Effector memory CD8-positive, alpha-beta T cell (primary cell): ENCODE measurements around the gene IKBIP.

Experiments
- ATAC-seq: fragments of 150-1000 bp; cut with Tn5 transposase; replicated peaks from 2 replicates; pipeline ENCODE4 v1.10.0; 2021; ENCODE audit warnings: mild to moderate bottlenecking, moderate library complexity
- DNase-seq, 3 experiments: peaks; one replicate each; pipeline ENCODE4 v3.0.0; 2021
- H3K27ac Mint-ChIP-seq, 2 donors: one replicate each; pipeline ENCODE4 v1.8.0; 2022; ENCODE audit warnings: mild to moderate bottlenecking in 2 of 2, mixed read lengths in 2 of 2, moderate library complexity in 2 of 2
- H3K27me3 Mint-ChIP-seq, 2 donors: one replicate each; pipeline ENCODE4 v1.8.0; 2022; ENCODE audit warnings: mixed read lengths in 2 of 2
- H3K36me3 Mint-ChIP-seq: one replicate; pipeline ENCODE4 v1.8.0; 2022; ENCODE audit warnings: mild to moderate bottlenecking, moderate library complexity, mixed read lengths; ENCODE audit not compliant: insufficient read depth
- H3K4me1 Mint-ChIP-seq, 2 donors: one replicate each; pipeline ENCODE4 v1.8.0; 2022; ENCODE audit warnings: low read depth in 2 of 2, mixed read lengths in 2 of 2
- H3K4me3 Mint-ChIP-seq, 2 donors: one replicate each; pipeline ENCODE4 v1.8.0; 2022; ENCODE audit warnings: mild to moderate bottlenecking in 2 of 2, mixed read lengths in 2 of 2, moderate library complexity in 2 of 2
- H3K9me3 Mint-ChIP-seq, 2 donors: one replicate each; pipeline ENCODE4 v1.8.0; 2022; ENCODE audit warnings: mixed read lengths in 2 of 2
- total RNA-seq, 9 experiments: gene quantifications; one replicate each; lab custom pipeline; 2026; lab: John Stamatoyannopoulos, UW

The IKBIP gene, protein sequence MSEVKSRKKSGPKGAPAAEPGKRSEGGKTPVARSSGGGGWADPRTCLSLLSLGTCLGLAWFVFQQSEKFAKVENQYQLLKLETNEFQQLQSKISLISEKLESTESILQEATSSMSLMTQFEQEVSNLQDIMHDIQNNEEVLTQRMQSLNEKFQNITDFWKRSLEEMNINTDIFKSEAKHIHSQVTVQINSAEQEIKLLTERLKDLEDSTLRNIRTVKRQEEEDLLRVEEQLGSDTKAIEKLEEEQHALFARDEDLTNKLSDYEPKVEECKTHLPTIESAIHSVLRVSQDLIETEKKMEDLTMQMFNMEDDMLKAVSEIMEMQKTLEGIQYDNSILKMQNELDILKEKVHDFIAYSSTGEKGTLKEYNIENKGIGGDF
- total RNA-seq: 5.4 to 34.2 (median 16.0) reads per million in 9 experiments

DNA sequence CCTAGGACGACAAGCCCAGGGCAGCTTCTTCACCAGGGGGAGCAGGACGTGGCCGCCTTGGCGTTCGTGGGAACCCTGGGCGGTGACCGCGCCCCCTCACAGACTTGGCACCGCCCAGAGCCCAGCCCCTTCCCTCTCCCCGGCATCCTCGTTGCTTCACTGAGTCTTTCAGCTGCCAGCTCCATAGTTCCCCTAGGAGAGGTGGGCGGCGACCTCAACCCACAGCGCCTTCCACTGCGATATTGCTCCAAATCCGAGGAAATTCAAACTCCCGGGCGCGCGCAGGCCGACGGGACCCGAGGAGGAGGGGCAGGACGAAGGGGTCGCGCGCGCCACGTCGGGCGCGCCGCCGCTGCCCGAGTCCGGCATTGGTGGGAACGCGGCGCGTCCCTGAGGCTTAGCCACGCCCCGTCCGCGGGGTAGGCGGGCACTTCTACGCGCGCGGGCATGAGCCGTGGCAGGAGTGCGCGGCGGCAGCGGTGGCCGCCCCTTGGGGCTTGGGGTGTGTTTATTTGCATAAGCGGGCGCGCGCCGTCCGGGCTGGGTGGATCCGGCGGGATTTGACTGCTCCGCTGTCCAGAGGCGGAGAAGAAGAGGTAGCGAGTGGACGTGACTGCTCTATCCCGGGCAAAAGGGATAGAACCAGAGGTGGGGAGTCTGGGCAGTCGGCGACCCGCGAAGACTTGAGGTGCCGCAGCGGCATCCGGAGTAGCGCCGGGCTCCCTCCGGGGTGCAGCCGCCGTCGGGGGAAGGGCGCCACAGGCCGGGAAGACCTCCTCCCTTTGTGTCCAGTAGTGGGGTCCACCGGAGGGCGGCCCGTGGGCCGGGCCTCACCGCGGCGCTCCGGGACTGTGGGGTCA, at the start of gene IKBIP, which contains the start of gene APAF1:
Gene IKBIP, minus strand, starts transcription at position 77 of the 860 bp plus-strand sequence. CDS start 87 bp downstream, outside the sequence.
Gene APAF1, plus strand, starts transcription at position 579 of the 860 bp plus-strand sequence. CDS start 3,070 bp downstream, outside the sequence.
- DNase-seq: peak; percentile 97 to 98 (median 98)
- H3K36me3 Mint-ChIP-seq: peaks cover 27% of the 10 kb centered on the region
- H3K4me1 Mint-ChIP-seq: peaks cover 9 to 19% of the 10 kb centered on the region in 2 donors
- peak within 1 kb of the TSS; percentile 95 to 99 for H3K4me3 Mint-ChIP-seq
- H3K9me3 Mint-ChIP-seq: no peaks in the 10 kb centered on the region
- no peaks in the 10 kb centered on the region for H3K27me3 Mint-ChIP-seq
- peak within 1 kb of the TSS; percentile 93 to 94 for H3K27ac Mint-ChIP-seq
- ATAC-seq: peak; percentile 89

- peak overlapping the region; percentile 1 for H3K27ac Mint-ChIP-seq
- no peak overlapping the region for H3K4me3 Mint-ChIP-seq
- H3K36me3 Mint-ChIP-seq: peaks cover 46% of the 10 kb centered on the region
- H3K4me1 Mint-ChIP-seq: peaks cover 6 to 8% of the 10 kb centered on the region in 2 donors
- no peaks in the 10 kb centered on the region for H3K27me3 Mint-ChIP-seq
- ATAC-seq: no peak
- no peak for DNase-seq
- H3K9me3 Mint-ChIP-seq: no peaks in the 10 kb centered on the region
These were observed 46.8 kb upstream of the IKBIP start for GRCh38 chr12:98691351-98691750.

- DNase-seq: no peak
- Mint-ChIP-seq H3K27me3 (no peaks in the 10 kb centered on the region), H3K36me3 (peaks cover 63% of the 10 kb centered on the region), H3K9me3 (no peaks in the 10 kb centered on the region), H3K4me1 (no peaks in the 10 kb centered on the region), H3K27ac (no peak overlapping the region), H3K4me3 (no peak overlapping the region)
- ATAC-seq: no peak
These were observed 42.0 kb upstream of the IKBIP start for GRCh38 chr12:98686603-98687002.

DNA sequence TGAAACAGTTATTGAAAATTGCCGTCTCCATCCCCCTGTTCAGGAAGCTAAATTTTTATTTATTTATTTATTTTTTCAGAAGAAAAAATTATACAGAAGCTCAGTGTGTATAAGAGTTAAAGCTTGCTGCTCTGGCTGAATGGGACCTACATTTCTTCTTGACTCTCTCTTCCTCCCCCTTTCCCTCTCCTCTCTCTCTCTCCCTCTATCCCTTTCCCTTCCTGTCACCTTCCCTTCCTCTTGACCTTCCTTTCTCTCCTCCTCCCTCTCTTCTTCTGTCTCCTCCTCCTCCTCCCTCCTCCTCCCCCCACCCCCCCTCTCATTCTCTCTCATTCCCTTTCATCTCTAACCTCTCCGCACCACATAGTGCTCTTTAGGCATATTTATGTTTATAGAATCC, 39.6 kb upstream of the IKBIP start:
- ATAC-seq: no peak

GRCh38 chr12:98679611-98680005, 35.0 kb upstream of the IKBIP start:
- H3K27ac Mint-ChIP-seq: no peak overlapping the region
- H3K36me3 Mint-ChIP-seq: peaks cover 62% of the 10 kb centered on the region
- DNase-seq (no peak), ATAC-seq (no peak)
- H3K9me3 Mint-ChIP-seq: no peaks in the 10 kb centered on the region
- no peaks in the 10 kb centered on the region for H3K27me3 Mint-ChIP-seq
- H3K4me1 Mint-ChIP-seq: no peaks in the 10 kb centered on the region
- no peak overlapping the region for H3K4me3 Mint-ChIP-seq

More for the DNA sequence above, 39.6 kb upstream of the IKBIP start:
- Mint-ChIP-seq H3K9me3 (no peaks in the 10 kb centered on the region), H3K4me3 (no peak overlapping the region), H3K4me1 (no peaks in the 10 kb centered on the region), H3K27ac (peak overlapping the region in 1 of 2 donors; percentile 75), H3K27me3 (no peaks in the 10 kb centered on the region), H3K36me3 (peaks cover 76% of the 10 kb centered on the region)
- DNase-seq: no peak

- no peak overlapping the region for H3K27ac Mint-ChIP-seq
- no peaks in the 10 kb centered on the region for H3K27me3 Mint-ChIP-seq
- H3K4me1 Mint-ChIP-seq: no peaks in the 10 kb centered on the region
- no peaks in the 10 kb centered on the region for H3K9me3 Mint-ChIP-seq
- ATAC-seq (no peak), DNase-seq (no peak)
- peaks cover 63% of the 10 kb centered on the region for H3K36me3 Mint-ChIP-seq
- H3K4me3 Mint-ChIP-seq: no peak overlapping the region
These were observed 34.5 kb upstream of the IKBIP start for GRCh38 chr12:98678946-98679610.

GRCh38 chr12:98678236-98678945, 33.8 kb upstream of the IKBIP start:
- Mint-ChIP-seq H3K27me3 (no peaks in the 10 kb centered on the region), H3K4me1 (no peaks in the 10 kb centered on the region), H3K27ac (no peak overlapping the region), H3K4me3 (no peak overlapping the region), H3K36me3 (peaks cover 60% of the 10 kb centered on the region), H3K9me3 (no peaks in the 10 kb centered on the region)
- ATAC-seq (no peak), DNase-seq (no peak)

DNA sequence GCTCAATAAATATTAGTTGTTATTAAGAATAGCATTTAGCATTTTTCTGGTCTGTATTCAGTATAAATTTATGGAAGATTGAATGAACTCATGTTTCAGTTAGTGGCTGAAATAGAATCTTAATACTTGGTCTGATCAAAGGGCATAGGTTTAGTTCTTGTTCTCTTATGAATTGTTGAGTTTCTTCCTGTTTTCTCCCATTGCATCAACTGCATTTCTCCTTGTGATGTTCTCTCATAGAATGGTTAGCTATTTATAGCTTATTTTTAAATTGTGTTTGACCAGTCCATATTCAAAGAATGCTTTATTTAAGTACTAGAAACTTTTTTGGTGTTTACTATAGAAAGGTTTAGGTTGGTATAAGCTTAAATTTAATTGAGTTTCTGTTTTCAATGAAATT, 30.3 kb upstream of the IKBIP start:
- H3K4me1 Mint-ChIP-seq: peaks cover 3 to 4% of the 10 kb centered on the region in 2 donors
- no peak overlapping the region for H3K27ac Mint-ChIP-seq
- H3K36me3 Mint-ChIP-seq: peaks cover 48% of the 10 kb centered on the region
- ATAC-seq: no peak
- no peaks in the 10 kb centered on the region for H3K27me3 Mint-ChIP-seq
- H3K4me3 Mint-ChIP-seq: no peak overlapping the region
- H3K9me3 Mint-ChIP-seq: no peaks in the 10 kb centered on the region
- no peak for DNase-seq

DNA sequence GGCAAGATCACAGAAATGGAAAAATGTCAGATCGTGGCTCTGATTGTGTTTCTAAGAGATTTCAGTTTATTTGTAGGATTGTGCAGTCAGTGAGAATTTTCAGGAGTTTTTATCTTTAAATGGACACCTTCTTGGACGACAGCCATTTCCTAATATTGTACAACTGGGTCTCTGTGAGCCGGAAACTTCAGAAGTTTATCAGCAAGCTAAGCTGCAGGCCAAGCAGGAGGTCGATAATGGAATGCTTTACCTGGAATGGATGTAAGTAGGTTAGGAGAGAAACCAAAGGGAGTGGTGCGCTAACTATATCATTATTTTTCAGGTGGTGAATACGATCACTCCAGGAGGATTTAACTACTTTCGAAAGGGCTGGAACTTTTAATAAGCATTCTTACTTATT, 26.9 kb upstream of the IKBIP start:
- H3K4me3 Mint-ChIP-seq: no peak overlapping the region
- DNase-seq: no peak
- no peak for ATAC-seq
- peaks cover 48% of the 10 kb centered on the region for H3K36me3 Mint-ChIP-seq
- H3K27me3 Mint-ChIP-seq: no peaks in the 10 kb centered on the region
- no peak overlapping the region for H3K27ac Mint-ChIP-seq
- H3K4me1 Mint-ChIP-seq: peaks cover 10 to 23% of the 10 kb centered on the region in 2 donors
- H3K9me3 Mint-ChIP-seq: no peaks in the 10 kb centered on the region

- H3K27me3 Mint-ChIP-seq: no peaks in the 10 kb centered on the region
- H3K4me3 Mint-ChIP-seq: no peak overlapping the region
- H3K4me1 Mint-ChIP-seq: peaks cover 10 to 23% of the 10 kb centered on the region in 2 donors
- ATAC-seq (peak; percentile 17), DNase-seq (no peak)
- H3K27ac Mint-ChIP-seq: peak overlapping the region; percentile 77 to 80
- no peaks in the 10 kb centered on the region for H3K9me3 Mint-ChIP-seq
- peaks cover 61% of the 10 kb centered on the region for H3K36me3 Mint-ChIP-seq
These were observed 25.2 kb upstream of the IKBIP start for GRCh38 chr12:98669751-98670150.

GRCh38 chr12:98660521-98660920, 15.9 kb upstream of the IKBIP start:
- Mint-ChIP-seq H3K4me3 (no peak overlapping the region), H3K36me3 (peaks cover 58% of the 10 kb centered on the region), H3K27ac (peak overlapping the region; percentile 51 to 52), H3K27me3 (no peaks in the 10 kb centered on the region), H3K4me1 (peaks cover 2 to 10% of the 10 kb centered on the region in 2 donors), H3K9me3 (no peaks in the 10 kb centered on the region)
- ATAC-seq (no peak), DNase-seq (no peak)

DNA sequence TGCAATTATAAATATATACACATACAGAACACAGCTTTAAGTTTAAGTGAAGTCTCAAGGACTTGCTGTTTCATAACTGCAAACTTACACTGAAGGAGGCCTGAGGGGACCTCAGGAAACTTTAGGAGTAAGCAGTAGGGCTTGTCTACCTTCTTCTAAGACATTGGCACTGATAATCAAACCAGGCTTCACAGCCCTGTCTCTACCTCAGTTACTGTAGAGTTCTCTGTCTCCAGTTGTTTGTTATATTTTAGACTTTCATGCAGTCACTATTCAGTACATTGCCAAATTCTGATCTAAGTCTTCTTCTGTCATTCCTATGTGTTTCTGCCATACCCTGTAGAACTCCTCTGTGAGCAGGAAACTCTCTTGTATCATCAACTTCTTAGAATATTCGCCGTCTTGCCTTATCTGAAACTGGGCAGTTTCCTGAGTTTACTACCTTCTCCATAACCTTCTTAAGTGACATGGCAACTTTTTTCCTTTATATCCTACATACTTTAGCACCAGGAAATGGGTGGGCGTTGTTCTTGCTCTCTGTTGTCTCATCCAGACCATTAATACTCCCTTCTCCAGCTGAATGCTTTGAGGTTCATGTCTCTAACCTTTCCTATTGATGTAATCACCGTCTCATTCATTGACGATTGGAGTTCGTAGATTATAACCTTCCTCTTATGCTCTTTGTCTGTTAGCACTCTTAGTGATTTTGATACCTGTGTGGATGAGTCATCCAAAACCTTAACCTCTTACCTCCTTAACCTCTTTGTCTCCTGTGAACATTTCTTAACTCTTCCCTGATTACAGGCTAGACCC, 11.9 kb upstream of the IKBIP start:
- no peak for ATAC-seq
- peaks cover 0 to 14% of the 10 kb centered on the region in 2 donors for H3K4me1 Mint-ChIP-seq
- no peak overlapping the region for H3K4me3 Mint-ChIP-seq
- peaks cover 45% of the 10 kb centered on the region for H3K36me3 Mint-ChIP-seq
- H3K27me3 Mint-ChIP-seq: no peaks in the 10 kb centered on the region
- peak overlapping the region in 1 of 2 donors; percentile 12 for H3K27ac Mint-ChIP-seq
- no peak for DNase-seq
- H3K9me3 Mint-ChIP-seq: no peaks in the 10 kb centered on the region
